H9 (cell line): ENCODE results near the gene C2orf81. TPM values are rescaled to one million over a fixed set of nuclear protein-coding genes. Genes with fewer than 3 reads are reported as not detected.

Experiments
- DNase-seq: peaks from one replicate; pipeline ENCODE4 v3.0.0-alpha.2; 2017
- H2AFZ ChIP-seq: one replicate; pipeline ENCODE4 v1.6.1; 2013; ENCODE audit warnings: mild to moderate bottlenecking, low read length, control low read depth, moderate library complexity
- H2AK5ac ChIP-seq: 2 replicates; pipeline ENCODE4 v1.6.1; 2013; ENCODE audit warnings: low read length, control low read depth, mixed read lengths; ENCODE audit not compliant: insufficient read length
- H2BK120ac ChIP-seq: one replicate; pipeline ENCODE4 v1.6.1; 2013; ENCODE audit warnings: low read depth, mild to moderate bottlenecking, low read length, control low read depth, inconsistent platforms; ENCODE audit not compliant: poor library complexity, severe bottlenecking
- H2BK12ac ChIP-seq: 2 replicates; pipeline ENCODE4 v1.6.1; 2013; ENCODE audit warnings: low read length, control low read depth, mixed read lengths, low read depth; ENCODE audit not compliant: insufficient read length
- H2BK15ac ChIP-seq: 2 replicates; pipeline ENCODE4 v1.6.1; 2013; ENCODE audit warnings: low read depth, low read length, control low read depth
- H2BK20ac ChIP-seq: one replicate; pipeline ENCODE4 v1.6.1; 2013; ENCODE audit warnings: low read depth, mild to moderate bottlenecking, low read length, control low read depth, inconsistent platforms; ENCODE audit not compliant: poor library complexity, severe bottlenecking
- H2BK5ac ChIP-seq: 2 replicates; pipeline ENCODE4 v1.6.1; 2013; ENCODE audit warnings: low read length, control low read depth, mixed read lengths; ENCODE audit not compliant: insufficient read length
- H3K14ac ChIP-seq: 2 replicates; pipeline ENCODE4 v1.6.1; 2013; ENCODE audit warnings: low read length, control low read depth; ENCODE audit not compliant: insufficient read depth
- H3K18ac ChIP-seq: 2 replicates; pipeline ENCODE4 v1.6.1; 2013; ENCODE audit warnings: low read depth, mild to moderate bottlenecking, mixed read lengths, low read length, control low read depth; ENCODE audit not compliant: insufficient read length
- H3K23ac ChIP-seq: 2 replicates; pipeline ENCODE4 v1.6.1; 2013; ENCODE audit warnings: low read length, control low read depth, mixed read lengths, low read depth; ENCODE audit not compliant: insufficient read length
- H3K23me2 ChIP-seq: 2 replicates; pipeline ENCODE4 v1.6.1; 2013; ENCODE audit warnings: low read depth, mild to moderate bottlenecking, mixed read lengths, low read length, control low read depth; ENCODE audit not compliant: insufficient read length, poor library complexity, severe bottlenecking
- H3K27ac ChIP-seq: 2 replicates; pipeline ENCODE4 v1.5.1; 2013; ENCODE audit warnings: low read length, control low read depth, mixed read lengths, low read depth; ENCODE audit not compliant: insufficient read length
- H3K27me3 ChIP-seq: 2 replicates; pipeline ENCODE4 v1.6.1; 2013; ENCODE audit warnings: low read length, control low read depth, inconsistent platforms; ENCODE audit not compliant: insufficient read depth
- H3K4ac ChIP-seq: 2 replicates; pipeline ENCODE4 v1.6.1; 2013; ENCODE audit warnings: low read depth, mild to moderate bottlenecking, control low read depth, inconsistent platforms, low read length, moderate library complexity
- H3K4me1 ChIP-seq: 2 replicates; pipeline ENCODE4 v1.6.1; 2013; ENCODE audit warnings: low read length, control low read depth, inconsistent platforms; ENCODE audit not compliant: insufficient read depth
- H3K4me2 ChIP-seq: 2 replicates; pipeline ENCODE4 v1.6.1; 2013; ENCODE audit warnings: low read length, control low read depth, mixed read lengths; ENCODE audit not compliant: insufficient read length, insufficient read depth
- H3K56ac ChIP-seq: 2 replicates; pipeline ENCODE4 v1.6.1; 2013; ENCODE audit warnings: low read depth, mild to moderate bottlenecking, mixed read lengths, low read length, control low read depth; ENCODE audit not compliant: insufficient read length
- H3K79me1 ChIP-seq: 2 replicates; pipeline ENCODE4 v1.6.1; 2013; ENCODE audit warnings: low read depth, mild to moderate bottlenecking, moderate library complexity, low read length, control low read depth, inconsistent platforms; ENCODE audit not compliant: insufficient read depth, poor library complexity, severe bottlenecking
- H3K79me2 ChIP-seq: 2 replicates; pipeline ENCODE4 v1.6.1; 2013; ENCODE audit warnings: low read length, control low read depth, inconsistent platforms; ENCODE audit not compliant: insufficient read depth
- H3K9ac ChIP-seq: 2 replicates; pipeline ENCODE4 v1.6.1; 2013; ENCODE audit warnings: low read length, control low read depth, mixed read lengths; ENCODE audit not compliant: insufficient read length; ENCODE audit errors: extremely low read depth
- H3K9me3 ChIP-seq: one replicate; pipeline ENCODE4 v1.6.1; 2013; ENCODE audit warnings: low read depth, low read length, inconsistent platforms; ENCODE audit not compliant: control insufficient read depth
- H3T11ph ChIP-seq: one replicate; pipeline ENCODE4 v1.6.1; 2013; ENCODE audit warnings: mild to moderate bottlenecking, low read length, control low read depth, inconsistent platforms
- H4K20me1 ChIP-seq: one replicate; pipeline ENCODE4 v1.6.1; 2013; ENCODE audit not compliant: control insufficient read depth, insufficient read length, insufficient read depth
- H4K5ac ChIP-seq: 2 replicates; pipeline ENCODE4 v1.6.1; 2013; ENCODE audit warnings: low read depth, mild to moderate bottlenecking, mixed read lengths, low read length, control low read depth; ENCODE audit not compliant: insufficient read length
- H4K8ac ChIP-seq: replicated peaks from 2 replicates; pipeline ENCODE4 v1.6.1; 2013; ENCODE audit warnings: low read length, control low read depth, mixed read lengths, low read depth; ENCODE audit not compliant: insufficient read length
- H4K91ac ChIP-seq: 2 replicates; pipeline ENCODE4 v1.6.1; 2013; ENCODE audit warnings: low read depth, mild to moderate bottlenecking, moderate library complexity, mixed read lengths, low read length, control low read depth; ENCODE audit not compliant: insufficient read length
- H3K27ac Mint-ChIP-seq, 3 experiments: 2 replicates in 2 of 3; 3 replicates in 1 of 3; pipeline ENCODE4 v1.8.0; 2020 to 2021; ENCODE audit warnings: mixed read lengths in 3 of 3, mild to moderate bottlenecking in 1 of 3, moderate library complexity in 1 of 3
- H3K27me3 Mint-ChIP-seq: 2 replicates; pipeline ENCODE4 v1.8.0; 2021; ENCODE audit warnings: low read depth, mild to moderate bottlenecking, moderate library complexity, mixed read lengths
- H3K36me3 Mint-ChIP-seq, 3 experiments: 2 replicates in 2 of 3; 3 replicates in 1 of 3; pipeline ENCODE4 v1.8.0; 2020 to 2021; ENCODE audit warnings: low read depth in 3 of 3, mixed read lengths in 3 of 3; ENCODE audit not compliant: insufficient read depth in 1 of 3
- H3K4me1 Mint-ChIP-seq, 2 experiments: 2 replicates each; pipeline ENCODE4 v1.8.0; 2020; ENCODE audit warnings: mixed read lengths in 2 of 2
- H3K4me3 Mint-ChIP-seq, 2 experiments: 2 replicates in 1 of 2; 3 replicates in 1 of 2; pipeline ENCODE4 v1.8.0; 2020 to 2021; ENCODE audit warnings: mild to moderate bottlenecking in 2 of 2, mixed read lengths in 2 of 2, moderate library complexity in 1 of 2
- H3K9me3 Mint-ChIP-seq, 2 experiments: 2 replicates in 1 of 2; 3 replicates in 1 of 2; pipeline ENCODE4 v1.8.0; 2020; ENCODE audit warnings: mild to moderate bottlenecking in 2 of 2, mixed read lengths in 2 of 2, moderate library complexity in 1 of 2
- WGBS: extraction: QIAGEN DNeasy Blood & Tissue Kit; methylation state at CpG from one replicate; pipeline ENCODE4 v1.1.7; 2013; ENCODE audit warnings: missing lambda C conversion rate, low lambda C conversion rate, mixed read lengths; ENCODE audit not compliant: insufficient read length; ENCODE audit errors: extremely low coverage; 5-methylcytosine and 5-hydroxymethylcytosine counted together
- total RNA-seq: library from RNA; stranded (reverse); gene quantifications from 2 replicates; pipeline ENCODE4 v1.2.1, GENCODE V29; 2021
- TF ChIP-seq, protein P1 (sequence below): fragments of 200-600 bp; sonication (generic); conservative IDR thresholded peaks from 3 replicates; pipeline ENCODE4 v1.8.0; 2021; ENCODE audit warnings: antibody characterized with exemption, mild to moderate bottlenecking

C2orf81 gene
- total RNA-seq, 1 experiment from 2014 or later, result 3.5 TPM

DNA sequence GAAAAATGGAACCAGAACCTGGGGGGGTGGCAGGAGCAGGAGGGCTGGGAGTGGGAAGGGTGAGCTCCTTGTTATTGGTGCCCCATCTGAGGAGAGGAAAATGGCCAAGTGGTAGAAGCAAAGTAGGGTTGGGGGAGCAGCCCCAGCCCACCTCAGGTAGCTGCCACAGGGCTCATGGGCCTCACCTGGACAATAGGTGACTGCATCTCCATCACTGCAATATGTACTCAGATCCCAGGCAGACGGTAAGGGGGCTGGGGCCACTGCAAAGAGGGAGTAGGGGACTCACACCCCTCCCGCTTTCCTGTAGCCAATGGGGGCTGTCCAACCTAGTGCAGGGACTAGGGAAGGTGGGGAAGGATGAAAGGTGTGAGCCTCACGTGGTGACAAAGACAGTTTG lies 4.2 kb downstream of the C2orf81 start:
- Mint-ChIP-seq H3K27ac (no peak overlapping the region), H3K4me3 (no peak overlapping the region)
- no peaks in the 10 kb centered on the region for H3K79me1 ChIP-seq

More for the DNA sequence above, 4.2 kb downstream of the C2orf81 start:
- H2BK12ac ChIP-seq, result no peak overlapping the region
- H2BK120ac ChIP-seq, result no peak overlapping the region
- H4K8ac ChIP-seq, result no peak overlapping the region
- no peak overlapping the region for H3K56ac ChIP-seq
- H3K4ac ChIP-seq, result no peak overlapping the region
- H2AK5ac ChIP-seq, result no peak overlapping the region
- no peak overlapping the region for H2BK20ac ChIP-seq
- no peak overlapping the region for H2BK15ac ChIP-seq
- peaks cover 1 to 18% of the 10 kb centered on the region in 2 experiments; a peak in 3 of 4 replicates for H3K4me1 Mint-ChIP-seq
- WGBS, result no CpG with 5 or more reads among the region's 3 CpGs
- peaks cover 9% of the 10 kb centered on the region for H3K23me2 ChIP-seq
- H4K91ac ChIP-seq, result no peak overlapping the region
- H4K5ac ChIP-seq, result no peak overlapping the region
- H2BK5ac ChIP-seq, result no peak overlapping the region
- H4K20me1 ChIP-seq, result no peaks in the 10 kb centered on the region
- no peak overlapping the region for H2AFZ ChIP-seq
- no peak overlapping the region for H3K23ac ChIP-seq
- H3K79me2 ChIP-seq, result no peaks in the 10 kb centered on the region
- TF ChIP-seq, protein P1, sequence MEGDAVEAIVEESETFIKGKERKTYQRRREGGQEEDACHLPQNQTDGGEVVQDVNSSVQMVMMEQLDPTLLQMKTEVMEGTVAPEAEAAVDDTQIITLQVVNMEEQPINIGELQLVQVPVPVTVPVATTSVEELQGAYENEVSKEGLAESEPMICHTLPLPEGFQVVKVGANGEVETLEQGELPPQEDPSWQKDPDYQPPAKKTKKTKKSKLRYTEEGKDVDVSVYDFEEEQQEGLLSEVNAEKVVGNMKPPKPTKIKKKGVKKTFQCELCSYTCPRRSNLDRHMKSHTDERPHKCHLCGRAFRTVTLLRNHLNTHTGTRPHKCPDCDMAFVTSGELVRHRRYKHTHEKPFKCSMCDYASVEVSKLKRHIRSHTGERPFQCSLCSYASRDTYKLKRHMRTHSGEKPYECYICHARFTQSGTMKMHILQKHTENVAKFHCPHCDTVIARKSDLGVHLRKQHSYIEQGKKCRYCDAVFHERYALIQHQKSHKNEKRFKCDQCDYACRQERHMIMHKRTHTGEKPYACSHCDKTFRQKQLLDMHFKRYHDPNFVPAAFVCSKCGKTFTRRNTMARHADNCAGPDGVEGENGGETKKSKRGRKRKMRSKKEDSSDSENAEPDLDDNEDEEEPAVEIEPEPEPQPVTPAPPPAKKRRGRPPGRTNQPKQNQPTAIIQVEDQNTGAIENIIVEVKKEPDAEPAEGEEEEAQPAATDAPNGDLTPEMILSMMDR, result no peak
- no peak overlapping the region for H3K27ac ChIP-seq
- no peaks in the 10 kb centered on the region; a peak in 1 of 5 replicates for H3K9me3 Mint-ChIP-seq
- H3K4me1 ChIP-seq, result no peaks in the 10 kb centered on the region
- H3K4me2 ChIP-seq, result no peak overlapping the region
- H3K14ac ChIP-seq, result no peak overlapping the region
- no peak for DNase-seq
- no peak overlapping the region for H3K9ac ChIP-seq
- no peak overlapping the region for H3T11ph ChIP-seq
- H3K27me3 Mint-ChIP-seq, result peaks cover 30% of the 10 kb centered on the region
- H3K18ac ChIP-seq, result no peak overlapping the region
- H3K27me3 ChIP-seq, result no peaks in the 10 kb centered on the region
- H3K36me3 Mint-ChIP-seq, result no peaks in the 10 kb centered on the region; a peak in 1 of 7 replicates
- no peaks in the 10 kb centered on the region for H3K9me3 ChIP-seq
